Muscle layer of duodenum (tissue), 2 donors: ENCODE measurements around the gene KLF14.

ENCODE experiments used
- H3K27ac ChIP-seq: one replicate; pipeline ENCODE4 v1.7.0; 2013; ENCODE audit warnings: mild to moderate bottlenecking, low read length
- H3K27me3 ChIP-seq: one replicate; pipeline ENCODE4 v1.7.0; 2013; ENCODE audit warnings: low read depth, mild to moderate bottlenecking, control low read depth, low read length
- H3K36me3 ChIP-seq, 2 donors: one replicate each; pipeline ENCODE4 v1.7.0; 2013; ENCODE audit warnings: low read length in 2 of 2, control low read depth in 1 of 2, mild to moderate bottlenecking in 1 of 2; ENCODE audit not compliant: insufficient read depth in 2 of 2, control insufficient read depth in 1 of 2
- H3K4me1 ChIP-seq, 2 donors: one replicate each; pipeline ENCODE4 v1.7.0; 2013; ENCODE audit warnings: low read length in 2 of 2, mild to moderate bottlenecking in 2 of 2, control low read depth in 1 of 2, moderate library complexity in 1 of 2; ENCODE audit not compliant: insufficient read depth in 2 of 2, control insufficient read depth in 1 of 2
- H3K4me3 ChIP-seq, 2 donors: one replicate each; pipeline ENCODE4 v1.7.0; 2013; ENCODE audit warnings: low read length in 2 of 2, low read depth in 1 of 2, mild to moderate bottlenecking in 1 of 2
- H3K9me3 ChIP-seq, 2 donors: one replicate each; pipeline ENCODE4 v1.7.0; 2013; ENCODE audit warnings: low read length in 2 of 2, control low read depth in 1 of 2, mild to moderate bottlenecking in 1 of 2; ENCODE audit not compliant: control insufficient read depth in 1 of 2
- donor health status: healthy.

The KLF14 gene

GRCh38 chr7:130741331-130741995 is 7.5 kb upstream of the KLF14 start:
- no peaks in the 10 kb centered on the region for H3K36me3 ChIP-seq
- no peak overlapping the region for H3K4me3 ChIP-seq
- H3K9me3 ChIP-seq, result peaks cover 0 to 5% of the 10 kb centered on the region in 2 donors
- no peaks in the 10 kb centered on the region for H3K4me1 ChIP-seq
- no peak overlapping the region for H3K27ac ChIP-seq
- H3K27me3 ChIP-seq, result peaks cover 12% of the 10 kb centered on the region

GRCh38 chr7:130740606-130741005 is 6.6 kb upstream of the KLF14 start:
- Histone ChIP-seq H3K4me1 (no peaks in the 10 kb centered on the region), H3K9me3 (peaks cover 0 to 8% of the 10 kb centered on the region in 2 donors), H3K27me3 (peaks cover 16% of the 10 kb centered on the region), H3K27ac (no peak overlapping the region), H3K36me3 (no peaks in the 10 kb centered on the region), H3K4me3 (no peak overlapping the region)

GRCh38 chr7:130736298-130736900 is 2.4 kb upstream of the KLF14 start:
- Histone ChIP-seq H3K36me3 (no peaks in the 10 kb centered on the region), H3K27ac (no peak overlapping the region), H3K27me3 (peaks cover 32% of the 10 kb centered on the region), H3K4me3 (no peak overlapping the region), H3K4me1 (peaks cover 0 to 5% of the 10 kb centered on the region in 2 donors), H3K9me3 (peaks cover 23 to 30% of the 10 kb centered on the region in 2 donors)

GRCh38 chr7:130734815-130735716 is 1.1 kb upstream of the KLF14 start:
- H3K4me3 ChIP-seq, result peak overlapping the region; percentile 47 to 54
- no peak overlapping the region for H3K27ac ChIP-seq
- peaks cover 0 to 5% of the 10 kb centered on the region in 2 donors for H3K4me1 ChIP-seq
- peaks cover 32% of the 10 kb centered on the region for H3K27me3 ChIP-seq
- H3K36me3 ChIP-seq, result no peaks in the 10 kb centered on the region
- H3K9me3 ChIP-seq, result peaks cover 35 to 42% of the 10 kb centered on the region in 2 donors

GRCh38 chr7:130732980-130733930 is 752 bp downstream of the KLF14 start:
- Histone ChIP-seq H3K9me3 (peaks cover 36 to 45% of the 10 kb centered on the region in 2 donors), H3K27me3 (peaks cover 33% of the 10 kb centered on the region), H3K4me1 (peaks cover 0 to 5% of the 10 kb centered on the region in 2 donors), H3K27ac (no peak overlapping the region), H3K36me3 (no peaks in the 10 kb centered on the region), H3K4me3 (peak overlapping the region in 1 of 2 donors; percentile 58)

- H3K36me3 ChIP-seq, result no peaks in the 10 kb centered on the region
- no peaks in the 10 kb centered on the region for H3K4me1 ChIP-seq
- no peak overlapping the region for H3K27ac ChIP-seq
- H3K4me3 ChIP-seq, result no peak overlapping the region
- H3K9me3 ChIP-seq, result no peaks in the 10 kb centered on the region
- no peaks in the 10 kb centered on the region for H3K27me3 ChIP-seq
These were observed 10.2 kb downstream of the KLF14 start for GRCh38 chr7:130723784-130724183.

- H3K27ac ChIP-seq, result no peak overlapping the region
These were observed 12.3 kb downstream of the KLF14 start for GRCh38 chr7:130721486-130722277.

GRCh38 chr7:130719541-130719940 is 14.5 kb downstream of the KLF14 start:
- no peaks in the 10 kb centered on the region for H3K9me3 ChIP-seq
- no peaks in the 10 kb centered on the region for H3K4me1 ChIP-seq
- no peak overlapping the region for H3K4me3 ChIP-seq

More at GRCh38 chr7:130721486-130722277, 12.3 kb downstream of the KLF14 start:
- Histone ChIP-seq H3K27me3 (no peaks in the 10 kb centered on the region), H3K36me3 (no peaks in the 10 kb centered on the region), H3K4me1 (no peaks in the 10 kb centered on the region), H3K4me3 (no peak overlapping the region), H3K9me3 (no peaks in the 10 kb centered on the region)

GRCh38 chr7:130712416-130712815 is 21.6 kb downstream of the KLF14 start:
- Histone ChIP-seq H3K4me3 (no peak overlapping the region), H3K36me3 (no peaks in the 10 kb centered on the region), H3K27ac (no peak overlapping the region), H3K27me3 (no peaks in the 10 kb centered on the region), H3K4me1 (no peaks in the 10 kb centered on the region), H3K9me3 (no peaks in the 10 kb centered on the region)

More at GRCh38 chr7:130719541-130719940, 14.5 kb downstream of the KLF14 start:
- H3K36me3 ChIP-seq, result no peaks in the 10 kb centered on the region
- H3K27ac ChIP-seq, result no peak overlapping the region
- no peaks in the 10 kb centered on the region for H3K27me3 ChIP-seq

- no peaks in the 10 kb centered on the region for H3K4me1 ChIP-seq
- no peaks in the 10 kb centered on the region for H3K27me3 ChIP-seq
- H3K27ac ChIP-seq, result no peak overlapping the region
- H3K36me3 ChIP-seq, result no peaks in the 10 kb centered on the region
- H3K9me3 ChIP-seq, result no peaks in the 10 kb centered on the region
- H3K4me3 ChIP-seq, result no peak overlapping the region
These were observed 25.2 kb downstream of the KLF14 start for GRCh38 chr7:130708766-130709165.
